Left ventricle myocardium inferior (tissue), 1 donor: Measurements from ENCODE around the gene TRIM24. TPM values are rescaled to one million over a fixed set of nuclear protein-coding genes. Genes with fewer than 3 reads are reported as not detected.

Source experiments
- DNase-seq: peaks from one replicate; pipeline ENCODE4 v3.0.0-alpha.2; 2020
- H3K27ac ChIP-seq: fragments of 200-600 bp; replicated peaks from 2 replicates; pipeline ENCODE4 v1.8.0; 2021
- H3K27me3 ChIP-seq: fragments of 200-600 bp; 2 replicates; pipeline ENCODE4 v1.8.0; 2021; ENCODE audit warnings: low read depth
- H3K36me3 ChIP-seq: fragments of 200-600 bp; 2 replicates; pipeline ENCODE4 v1.8.0; 2021
- H3K4me1 ChIP-seq: fragments of 200-600 bp; 2 replicates; pipeline ENCODE4 v1.8.0; 2021
- H3K4me3 ChIP-seq: fragments of 200-600 bp; 2 replicates; pipeline ENCODE4 v1.8.0; 2021; ENCODE audit warnings: mild to moderate bottlenecking, moderate library complexity
- H3K9me3 ChIP-seq: fragments of 200-600 bp; replicated peaks from 2 replicates; pipeline ENCODE4 v1.8.0; 2021
- CTCF ChIP-seq: fragments of 200-600 bp; IDR thresholded peaks from 2 replicates; pipeline ENCODE4 v1.8.0; 2021; ENCODE audit warnings: antibody characterized with exemption, mild to moderate bottlenecking, borderline replicate concordance
- intact Hi-C: fragments of 100-400 bp; cut with micrococcal nuclease; formaldehyde crosslinking; loops from one replicate; pipeline ENCODE4 v1.11.0; 2022
- total RNA-seq: library from RNA; stranded (reverse); fragmentation: NEBNext Ultra II Directional; extraction: Animal tissue kit (Norgen Biotek cat#: 25700); gene quantifications from one replicate; pipeline ENCODE4 v1.2.1, GENCODE V29; 2021
- donor health status: DM: no; HTN: yes; CAD: no; lungs with severe emphysema.

The TRIM24 gene
- total RNA-seq, 1 donor from 2014 or later, result 18.8 TPM

DNA sequence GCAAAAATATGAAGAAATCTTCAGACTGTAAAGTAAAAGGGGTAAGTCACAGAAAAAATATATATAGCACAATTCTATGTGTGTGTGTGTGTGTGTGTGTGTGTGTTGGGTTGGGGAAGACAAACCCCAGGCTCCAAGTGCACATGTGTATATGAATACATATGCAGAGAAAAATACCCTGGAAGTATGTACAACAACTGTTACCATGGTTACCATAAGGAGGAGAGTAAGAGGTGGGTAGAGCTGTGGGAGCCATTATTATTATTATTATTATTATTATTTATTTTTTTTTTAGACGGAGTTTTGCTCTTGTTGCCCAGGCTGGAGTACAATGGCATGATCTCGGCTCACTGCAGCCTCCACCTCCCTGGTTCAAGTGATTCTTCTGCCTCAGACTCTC, 23.7 kb upstream of the TRIM24 start:
- Histone ChIP-seq H3K4me1 (no peaks in the 10 kb centered on the region), H3K27ac (no peak overlapping the region), H3K27me3 (no peaks in the 10 kb centered on the region), H3K36me3 (no peaks in the 10 kb centered on the region), H3K4me3 (no peak overlapping the region), H3K9me3 (peaks cover 14% of the 10 kb centered on the region)
- TF ChIP-seq CTCF, result no peak
- intact Hi-C loops, result no loop called here
- no peak for DNase-seq

GRCh38 chr7:138440460-138440859, 19.6 kb upstream of the TRIM24 start:
- intact Hi-C loops, result no loop called here
- H3K27ac ChIP-seq, result no peak overlapping the region
- no peaks in the 10 kb centered on the region for H3K9me3 ChIP-seq
- no peaks in the 10 kb centered on the region for H3K36me3 ChIP-seq
- DNase-seq, result no peak
- no peak overlapping the region for H3K4me3 ChIP-seq
- TF ChIP-seq CTCF, result no peak
- H3K4me1 ChIP-seq, result no peaks in the 10 kb centered on the region
- no peaks in the 10 kb centered on the region for H3K27me3 ChIP-seq

- Histone ChIP-seq H3K36me3 (no peaks in the 10 kb centered on the region), H3K9me3 (no peaks in the 10 kb centered on the region), H3K4me3 (no peak overlapping the region), H3K27ac (no peak overlapping the region), H3K4me1 (no peaks in the 10 kb centered on the region), H3K27me3 (no peaks in the 10 kb centered on the region)
- no peak for TF ChIP-seq CTCF
- DNase-seq, result no peak
- intact Hi-C loops, result no loop called here
Measured at GRCh38 chr7:138442822-138443221, 17.2 kb upstream of the TRIM24 start.

GRCh38 chr7:138449580-138449979, 10.5 kb upstream of the TRIM24 start:
- TF ChIP-seq CTCF, result peak; percentile 43
- Histone ChIP-seq H3K9me3 (no peaks in the 10 kb centered on the region), H3K27me3 (no peaks in the 10 kb centered on the region), H3K36me3 (no peaks in the 10 kb centered on the region), H3K4me1 (no peaks in the 10 kb centered on the region), H3K4me3 (no peak overlapping the region), H3K27ac (no peak overlapping the region)
- DNase-seq, result no peak
- intact Hi-C loops, result no loop called here

- Histone ChIP-seq H3K27me3 (no peaks in the 10 kb centered on the region), H3K27ac (no peak overlapping the region), H3K9me3 (no peaks in the 10 kb centered on the region), H3K4me3 (no peak overlapping the region), H3K4me1 (peaks cover 8% of the 10 kb centered on the region), H3K36me3 (no peaks in the 10 kb centered on the region)
- TF ChIP-seq CTCF, result no peak
- no peak for DNase-seq
- intact Hi-C loops, result no loop called here
Measured at GRCh38 chr7:138455609-138456008, 4.5 kb upstream of the TRIM24 start.

- no peaks in the 10 kb centered on the region for H3K27me3 ChIP-seq
- TF ChIP-seq CTCF, result no peak
- intact Hi-C loops, result no loop called here
- H3K4me3 ChIP-seq, result no peak overlapping the region
- H3K27ac ChIP-seq, result no peak overlapping the region
- no peaks in the 10 kb centered on the region for H3K9me3 ChIP-seq
- peaks cover 14% of the 10 kb centered on the region for H3K4me1 ChIP-seq
- no peaks in the 10 kb centered on the region for H3K36me3 ChIP-seq
- DNase-seq, result no peak
Measured at GRCh38 chr7:138456220-138456619, 3.8 kb upstream of the TRIM24 start.
